Activated T-cell treated with anti-CD3 and anti-CD28 coated beads, Interleukin-2, amount 50 U/mL, for 1 hour (primary cell): ENCODE results near the gene SUPT6H.
"Not testable (repeated sequence)": the region's sequence is repeated elsewhere in the genome, so short reads cannot be mapped to it uniquely, and the experiment has no call there.

Source experiments
- DNase-seq: peaks from one replicate; pipeline ENCODE4 v3.0.0-alpha.2; 2020

The SUPT6H gene

DNA sequence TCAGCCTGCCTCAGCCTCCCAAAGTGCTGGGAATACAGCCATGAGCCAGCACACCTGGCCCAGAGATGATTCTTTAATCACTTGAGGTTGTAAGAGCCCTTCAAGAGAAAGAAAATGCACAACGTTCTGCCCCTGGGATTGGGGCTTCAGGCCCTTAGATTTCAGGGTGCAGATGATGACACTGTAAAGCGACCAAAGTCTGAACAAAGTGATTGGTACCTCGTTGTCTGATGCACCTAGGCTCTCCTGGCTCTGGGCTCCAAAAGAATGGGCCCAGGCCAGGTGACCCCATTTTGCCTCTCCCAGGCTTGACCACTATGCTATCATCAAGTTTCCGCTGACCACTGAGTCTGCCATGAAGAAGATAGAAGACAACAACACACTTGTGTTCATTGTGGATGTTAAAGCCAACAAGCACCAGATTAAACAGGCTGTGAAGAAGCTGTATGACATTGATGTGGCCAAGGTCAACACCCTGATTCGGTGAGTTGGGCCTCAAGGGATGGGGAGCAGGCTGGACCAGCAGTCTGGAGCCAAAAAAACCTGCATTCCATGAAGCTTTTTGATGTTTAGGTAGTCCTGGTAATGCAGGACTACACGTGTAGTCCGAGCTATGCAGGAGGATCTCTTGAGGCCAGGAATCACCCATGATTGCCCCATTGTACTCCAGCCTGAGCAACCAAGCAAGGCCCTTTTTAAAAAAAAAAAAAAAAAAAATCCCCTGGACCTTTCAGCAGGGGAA lies 60.6 kb downstream of the SUPT6H start:
- no peak for DNase-seq

DNA sequence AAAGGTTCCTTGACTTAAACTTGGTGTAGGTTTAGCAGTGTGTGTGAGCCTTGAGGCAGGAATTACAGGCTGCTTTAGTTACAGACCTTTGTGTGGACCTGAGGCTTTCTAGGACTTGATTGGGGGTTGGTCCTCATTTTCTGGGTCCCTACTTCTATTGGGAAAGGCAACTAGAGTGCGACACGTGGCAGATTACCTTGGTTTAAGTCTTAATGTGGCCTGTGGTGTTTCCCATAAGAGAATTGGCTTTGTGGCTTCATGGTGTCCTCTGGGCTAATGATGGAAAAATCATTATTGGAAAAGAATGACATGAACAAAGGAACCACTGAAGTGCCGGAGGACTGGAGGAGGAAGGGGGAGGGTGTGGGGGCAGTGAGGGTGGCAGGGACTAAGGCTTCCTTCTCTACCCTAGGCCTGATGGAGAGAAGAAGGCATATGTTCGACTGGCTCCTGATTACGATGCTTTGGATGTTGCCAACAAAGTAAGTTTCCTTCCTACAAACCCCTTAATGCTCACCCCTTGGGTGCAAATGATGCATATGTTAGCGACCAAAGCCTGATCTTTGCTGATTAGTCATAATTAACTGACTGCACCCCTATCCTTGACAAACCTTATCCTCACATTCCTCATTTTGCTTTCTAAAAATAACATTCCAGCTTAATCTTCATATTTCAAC lies 61.3 kb downstream of the SUPT6H start:
- no peak for DNase-seq

DNA sequence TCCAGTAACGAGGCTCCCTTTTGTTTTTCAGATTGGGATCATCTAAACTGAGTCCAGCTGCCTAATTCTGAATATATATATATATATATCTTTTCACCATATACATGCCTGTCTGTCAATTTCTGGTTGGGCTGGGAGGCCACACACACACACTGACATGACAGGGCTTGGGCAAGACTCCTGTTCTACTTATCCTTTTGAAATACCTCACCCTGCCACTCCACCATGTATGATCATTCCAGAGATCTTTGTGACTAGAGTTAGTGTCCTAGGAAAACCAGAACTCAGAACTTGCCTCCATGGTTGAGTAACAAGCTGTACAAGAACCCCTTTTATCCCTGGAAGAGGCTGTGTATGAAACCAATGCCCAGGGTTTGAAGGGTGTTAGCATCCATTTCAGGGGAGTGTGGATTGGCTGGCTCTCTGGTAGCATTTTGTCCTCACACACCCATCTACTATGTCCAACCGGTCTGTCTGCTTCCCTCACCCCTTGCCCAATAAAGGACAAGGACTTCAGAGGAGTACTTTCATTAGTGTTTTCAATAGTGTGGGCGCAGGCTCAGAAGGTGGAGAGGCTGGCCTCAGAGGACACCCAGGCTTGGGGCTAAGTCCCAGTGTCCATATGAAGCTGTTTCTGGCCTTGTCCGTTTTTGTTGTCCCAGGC lies 62.0 kb downstream of the SUPT6H start:
- not testable (repeated sequence) for DNase-seq

DNA sequence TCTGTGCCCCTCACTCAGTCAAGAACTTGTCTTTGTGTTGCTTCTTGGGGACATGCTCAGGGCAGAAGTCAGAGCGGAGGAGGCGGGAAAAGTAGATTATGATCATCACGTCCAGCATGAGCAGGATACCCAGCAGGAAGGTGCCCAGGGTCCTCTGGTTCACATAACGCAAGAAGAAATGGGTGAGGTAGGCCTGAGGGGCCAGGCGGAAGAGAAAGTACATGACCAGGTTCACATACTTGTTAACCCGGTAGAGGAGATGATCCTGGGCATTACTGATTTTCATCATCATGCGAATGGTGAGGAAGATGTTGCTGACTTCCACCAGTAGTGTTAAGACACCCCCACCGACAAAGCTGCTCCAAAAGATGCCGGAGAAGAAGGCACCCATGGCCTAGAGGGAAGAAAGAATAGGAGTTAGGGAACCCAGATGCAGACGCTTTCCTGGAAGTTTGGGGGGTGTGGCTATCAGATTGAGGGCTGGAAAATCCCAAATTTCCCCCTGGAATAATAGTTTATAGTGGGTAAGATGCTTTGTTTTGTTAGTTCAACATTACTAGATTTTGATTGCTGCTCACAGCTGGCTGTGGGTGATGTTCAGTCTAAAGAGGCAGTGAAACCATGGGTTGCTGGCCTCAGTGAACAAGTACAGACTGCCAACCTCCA lies 62.6 kb downstream of the SUPT6H start:
- DNase-seq, result no peak

DNA sequence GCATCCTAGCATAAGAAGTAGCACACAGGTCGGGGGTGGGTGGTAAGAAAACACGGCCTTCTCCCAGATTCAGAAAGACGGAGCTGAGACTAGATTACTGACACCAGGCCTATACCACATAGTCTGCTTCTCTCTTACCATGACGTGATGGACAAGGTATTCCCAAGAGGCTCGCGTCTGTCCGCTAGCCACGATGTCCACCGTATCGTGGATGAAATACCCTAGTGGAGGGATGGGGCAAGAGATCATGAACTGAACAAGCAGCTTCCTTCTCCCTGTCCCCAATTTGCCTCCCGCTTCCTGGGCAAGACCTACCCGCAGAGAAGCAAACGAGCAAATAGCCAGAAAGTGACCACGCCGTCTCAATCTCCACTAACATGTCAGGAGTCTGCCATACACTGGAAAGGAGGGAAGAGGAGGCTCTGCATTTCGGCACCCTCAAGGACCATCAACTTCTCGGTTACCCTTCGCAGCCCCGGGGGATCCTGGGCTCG lies 63.2 kb downstream of the SUPT6H start:
- DNase-seq, result peak; percentile 37

DNA sequence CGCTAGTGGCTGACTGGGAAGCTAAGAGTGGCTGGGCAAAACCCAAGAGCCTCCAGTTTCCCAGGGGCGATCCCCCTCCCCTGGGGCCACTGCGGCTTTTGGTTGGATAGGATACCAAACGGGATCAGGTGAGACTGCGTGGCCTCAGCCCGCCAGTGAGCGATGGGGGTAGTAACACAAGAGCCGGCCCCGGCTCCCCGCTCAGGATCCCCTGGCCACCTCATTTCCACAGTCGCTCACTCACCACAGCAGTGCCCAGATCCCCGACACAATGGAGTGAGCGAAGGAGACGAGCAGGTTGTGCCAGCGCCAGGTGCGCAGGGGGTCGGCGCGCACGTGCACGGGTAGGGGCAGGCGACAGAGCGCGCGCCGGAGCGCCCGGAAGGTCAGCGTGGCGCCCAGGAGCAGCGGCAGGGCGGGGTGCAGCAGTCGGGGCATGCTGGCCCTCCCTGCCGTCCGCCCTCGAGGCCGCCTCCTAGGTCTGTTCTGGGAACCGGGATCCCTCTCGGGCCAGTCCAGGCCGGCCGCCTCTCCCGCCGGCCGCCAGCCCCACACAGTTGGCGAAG lies 63.7 kb downstream of the SUPT6H start:
- DNase-seq, result no peak

DNA sequence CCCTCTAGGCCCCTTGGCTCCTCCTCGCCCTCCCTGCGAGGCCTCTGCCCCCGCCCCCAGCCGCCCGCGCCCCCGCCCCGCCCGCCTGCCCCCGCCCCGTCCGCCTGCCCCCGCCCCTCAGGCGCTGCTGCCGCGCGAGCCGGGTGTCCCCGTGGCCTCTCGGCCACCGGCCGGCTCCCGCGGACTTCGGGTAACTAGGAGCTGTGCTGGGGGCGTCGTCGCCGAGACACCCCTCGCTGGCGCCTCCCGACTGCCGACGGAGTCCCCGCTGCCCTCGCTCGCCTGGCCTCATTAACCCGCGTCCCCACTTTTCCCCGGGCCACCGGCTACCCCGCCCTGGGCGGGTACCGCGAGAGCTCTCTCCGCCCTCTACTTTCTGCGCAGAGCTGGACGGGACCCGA lies 64.2 kb downstream of the SUPT6H start, which contains the start of gene TLCD1:
Gene TLCD1 (minus strand): TSS at position 8 of the 401 bp plus-strand sequence. CDS start 136 bp downstream, outside the sequence.
- DNase-seq, result peak; percentile 76

DNA sequence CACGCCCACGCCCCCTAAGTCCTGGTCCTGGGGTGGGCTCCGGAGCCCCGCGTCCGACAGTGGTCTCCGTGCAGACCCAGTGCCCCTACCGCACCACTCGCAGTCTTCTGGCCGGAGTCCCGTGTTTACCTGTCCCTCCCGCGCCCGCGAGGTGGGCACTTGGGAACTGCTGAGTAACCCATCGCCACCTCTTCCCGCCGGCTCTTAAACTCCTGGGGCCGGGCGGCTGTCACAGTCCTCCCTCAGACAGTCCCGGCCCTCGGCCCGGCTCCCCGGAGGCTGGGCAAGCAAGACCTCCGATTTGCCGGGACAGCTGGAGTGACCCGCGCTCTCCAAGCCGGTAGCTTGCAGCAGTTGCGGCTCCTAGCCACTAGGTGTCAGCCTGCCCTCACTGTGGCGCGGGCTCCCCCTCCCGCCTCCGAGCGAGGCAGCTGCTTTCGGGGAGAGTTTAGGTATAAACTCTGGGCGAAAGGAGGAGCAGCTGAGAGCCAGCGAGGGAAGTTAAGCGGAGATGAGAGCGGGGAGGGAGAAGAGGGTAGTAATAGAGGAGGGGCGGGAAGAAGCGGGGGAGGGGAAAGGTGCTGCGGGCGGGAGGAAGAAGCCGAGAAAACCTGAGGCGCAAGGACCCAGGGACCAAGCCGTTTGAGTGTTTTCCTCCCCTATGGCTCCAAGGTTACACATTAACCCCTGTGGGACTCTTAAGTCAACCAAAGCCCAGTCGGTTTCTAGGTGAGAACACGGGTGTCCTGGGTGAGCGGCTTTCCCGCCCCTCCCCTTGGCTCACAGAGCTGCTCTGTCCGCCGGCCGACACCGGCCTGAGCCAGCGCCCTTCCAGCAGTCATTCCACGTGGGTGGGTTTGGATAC lies 64.9 kb downstream of the SUPT6H start:
- peak; percentile 92 for DNase-seq

DNA sequence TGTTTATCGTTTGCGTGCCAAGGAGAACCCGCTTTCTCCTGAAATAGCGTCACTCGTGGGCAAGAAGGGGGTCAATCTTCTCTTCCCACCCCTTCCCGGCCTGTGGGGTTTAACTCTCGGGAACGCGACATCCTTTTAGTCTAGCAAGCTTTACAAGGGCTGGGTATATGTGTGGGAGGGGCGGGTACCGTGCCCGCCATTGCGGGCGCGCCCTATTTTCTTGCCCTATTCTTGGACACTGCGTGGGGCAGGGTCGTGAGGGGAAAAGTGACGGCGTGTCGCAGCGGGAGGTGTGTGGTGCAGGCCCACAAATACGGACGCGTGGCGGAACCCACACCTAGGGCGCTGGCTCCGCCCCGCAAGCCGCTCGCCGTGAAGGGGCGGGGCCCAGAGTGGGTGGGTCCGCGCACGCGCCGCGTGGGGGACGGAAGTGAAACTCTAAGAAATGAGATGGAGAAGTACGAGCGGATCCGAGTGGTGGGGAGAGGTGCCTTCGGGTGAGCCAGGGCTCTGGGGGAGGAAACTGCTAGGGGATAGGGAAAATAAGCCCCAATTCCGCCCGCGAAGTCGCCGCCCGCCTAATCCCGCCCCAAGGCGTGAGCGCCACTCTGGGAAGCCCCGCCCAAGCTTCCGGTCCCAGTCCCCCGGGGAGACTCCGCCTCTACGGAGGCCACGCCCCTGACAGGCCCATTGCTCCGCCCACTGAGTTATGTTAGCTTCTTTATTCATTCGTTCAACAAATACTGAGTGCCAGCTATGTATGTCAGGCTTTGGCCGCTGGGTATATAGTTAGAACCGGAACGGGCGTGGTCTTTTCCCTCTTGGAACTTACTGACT lies 66.6 kb downstream of the SUPT6H start, which contains the start of gene NEK8:
Gene NEK8 (plus strand): TSS at position 425 of the 837 bp plus-strand sequence. CDS start 26 bp downstream, at position 451.
- DNase-seq, result peak; percentile 99

DNA sequence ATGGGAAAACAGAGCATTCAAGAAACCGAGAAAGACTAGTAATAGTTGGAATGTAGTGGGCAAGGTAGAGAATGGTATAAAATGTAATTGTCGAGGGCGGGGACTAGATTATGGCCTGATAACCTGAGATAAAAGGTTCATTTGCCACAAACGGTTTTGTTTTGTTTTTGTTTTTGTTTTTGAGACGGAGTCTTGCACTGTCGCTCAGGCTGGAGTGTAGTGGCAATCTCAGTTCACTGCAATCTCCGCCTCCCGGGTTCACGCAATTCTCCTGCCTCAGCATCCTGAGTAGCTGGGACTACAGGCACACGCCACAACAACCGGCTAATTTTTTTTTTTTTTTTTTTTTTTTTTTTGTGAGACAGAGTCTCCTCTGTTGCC lies 67.9 kb downstream of the SUPT6H start:
- no peak for DNase-seq

DNA sequence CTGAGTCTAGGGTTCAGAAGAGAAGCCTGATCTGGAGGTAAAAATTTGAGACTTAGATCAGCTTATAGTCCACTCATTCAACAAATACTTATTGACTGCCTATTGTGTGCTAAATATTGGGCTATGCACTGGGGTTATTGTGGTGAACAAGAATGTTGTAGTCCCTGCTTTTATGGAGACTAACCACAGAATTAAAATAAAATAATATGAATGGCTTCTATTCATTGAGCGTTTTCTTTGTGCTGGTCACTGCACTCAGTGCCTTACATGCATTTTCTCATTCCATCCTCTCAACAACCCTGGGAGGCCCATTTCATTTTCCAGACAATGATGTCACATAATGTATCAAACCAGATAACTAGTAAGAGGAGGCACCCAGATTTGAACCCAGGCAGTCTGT lies 71.3 kb downstream of the SUPT6H start:
- DNase-seq, result no peak

DNA sequence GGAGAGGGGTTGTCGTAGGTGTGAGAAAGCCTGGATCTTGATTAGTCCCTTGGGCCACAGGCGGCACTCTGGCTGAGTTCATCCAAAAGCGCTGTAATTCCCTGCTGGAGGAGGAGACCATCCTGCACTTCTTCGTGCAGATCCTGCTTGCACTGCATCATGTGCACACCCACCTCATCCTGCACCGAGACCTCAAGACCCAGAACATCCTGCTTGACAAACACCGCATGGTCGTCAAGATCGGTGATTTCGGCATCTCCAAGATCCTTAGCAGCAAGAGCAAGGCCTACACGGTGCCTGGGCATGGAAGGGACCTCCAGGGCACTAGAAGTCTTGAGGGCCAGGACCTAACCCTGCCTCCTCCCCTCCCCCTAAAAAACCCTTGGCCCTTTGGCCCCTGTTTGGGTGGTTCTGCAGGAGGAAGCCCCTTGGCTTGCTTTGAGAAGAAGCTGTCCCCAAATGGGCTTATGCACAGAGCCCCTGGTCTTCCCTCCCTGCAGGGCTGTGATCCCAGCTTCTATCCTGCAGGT lies 72.8 kb downstream of the SUPT6H start:
- no peak for DNase-seq

DNA sequence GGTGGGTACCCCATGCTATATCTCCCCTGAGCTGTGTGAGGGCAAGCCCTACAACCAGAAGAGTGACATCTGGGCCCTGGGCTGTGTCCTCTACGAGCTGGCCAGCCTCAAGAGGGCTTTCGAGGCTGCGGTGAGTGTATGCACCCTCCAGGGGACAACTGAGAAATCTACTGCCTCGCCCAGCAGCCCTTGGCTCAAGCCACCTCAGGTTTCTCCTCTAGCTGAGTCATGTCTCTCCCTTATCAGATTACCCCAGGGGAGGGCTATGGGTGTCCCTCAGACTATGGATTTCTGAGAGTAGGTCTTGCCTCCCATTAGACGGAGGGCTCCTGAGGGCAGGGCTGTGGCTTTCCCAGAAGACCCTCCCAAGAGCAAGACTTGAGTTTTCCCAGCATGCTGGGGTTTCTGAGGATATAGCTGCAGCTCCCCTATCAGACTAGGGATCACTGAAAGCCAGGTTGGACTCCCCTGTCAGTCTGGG lies 73.3 kb downstream of the SUPT6H start:
- no peak for DNase-seq

DNA sequence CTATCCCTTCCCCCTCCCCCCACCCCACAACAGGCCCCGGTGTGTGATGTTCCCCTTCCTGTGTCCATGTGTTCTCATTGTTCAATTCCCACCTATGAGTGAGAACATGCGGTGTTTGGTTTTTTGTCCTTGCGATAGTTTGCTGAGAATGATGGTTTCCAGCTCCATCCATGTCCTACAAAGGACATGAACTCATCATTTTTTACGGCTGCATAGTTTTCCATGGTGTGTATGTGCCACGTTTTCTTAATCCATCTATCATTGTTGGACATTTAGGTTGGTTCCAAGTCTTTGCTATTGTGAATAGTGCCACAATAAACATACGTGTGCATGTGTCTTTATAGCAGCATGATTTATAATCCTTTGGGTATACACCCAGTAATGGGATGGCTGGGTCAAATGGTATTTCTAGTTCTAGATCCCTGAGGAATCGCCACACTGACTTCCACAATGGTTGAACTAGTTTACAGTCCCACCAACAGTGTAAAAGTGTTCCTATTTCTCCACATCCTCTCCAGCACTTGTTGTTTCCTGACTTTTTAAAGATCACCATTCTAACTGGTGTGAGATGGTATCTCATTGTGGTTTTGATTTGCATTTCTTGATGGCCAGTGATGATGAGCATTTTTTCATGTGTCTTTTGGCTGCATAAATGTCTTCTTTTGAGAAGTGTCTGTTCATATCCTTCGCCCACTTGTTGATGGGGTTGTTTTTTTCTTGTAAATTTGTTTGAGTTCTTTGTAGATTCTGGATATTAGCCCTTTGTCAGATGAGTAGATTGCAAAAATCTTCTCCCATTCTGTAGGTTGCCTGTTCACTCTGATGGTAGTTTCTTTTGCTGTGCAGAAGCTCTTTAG lies 74.1 kb downstream of the SUPT6H start:
- not testable (repeated sequence) for DNase-seq

DNA sequence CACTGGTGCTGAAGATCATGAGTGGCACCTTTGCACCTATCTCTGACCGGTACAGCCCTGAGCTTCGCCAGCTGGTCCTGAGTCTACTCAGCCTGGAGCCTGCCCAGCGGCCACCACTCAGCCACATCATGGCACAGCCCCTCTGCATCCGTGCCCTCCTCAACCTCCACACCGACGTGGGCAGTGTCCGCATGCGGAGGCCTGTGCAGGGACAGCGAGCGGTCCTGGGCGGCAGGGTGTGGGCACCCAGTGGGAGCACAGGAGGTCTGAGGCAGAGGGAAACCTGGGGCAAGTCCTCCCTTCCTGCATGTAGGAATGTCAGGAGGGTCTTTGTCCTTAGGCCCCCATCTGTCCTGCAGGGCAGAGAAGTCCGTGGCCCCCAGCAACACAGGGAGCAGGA lies 75.3 kb downstream of the SUPT6H start:
- DNase-seq, result no peak

DNA sequence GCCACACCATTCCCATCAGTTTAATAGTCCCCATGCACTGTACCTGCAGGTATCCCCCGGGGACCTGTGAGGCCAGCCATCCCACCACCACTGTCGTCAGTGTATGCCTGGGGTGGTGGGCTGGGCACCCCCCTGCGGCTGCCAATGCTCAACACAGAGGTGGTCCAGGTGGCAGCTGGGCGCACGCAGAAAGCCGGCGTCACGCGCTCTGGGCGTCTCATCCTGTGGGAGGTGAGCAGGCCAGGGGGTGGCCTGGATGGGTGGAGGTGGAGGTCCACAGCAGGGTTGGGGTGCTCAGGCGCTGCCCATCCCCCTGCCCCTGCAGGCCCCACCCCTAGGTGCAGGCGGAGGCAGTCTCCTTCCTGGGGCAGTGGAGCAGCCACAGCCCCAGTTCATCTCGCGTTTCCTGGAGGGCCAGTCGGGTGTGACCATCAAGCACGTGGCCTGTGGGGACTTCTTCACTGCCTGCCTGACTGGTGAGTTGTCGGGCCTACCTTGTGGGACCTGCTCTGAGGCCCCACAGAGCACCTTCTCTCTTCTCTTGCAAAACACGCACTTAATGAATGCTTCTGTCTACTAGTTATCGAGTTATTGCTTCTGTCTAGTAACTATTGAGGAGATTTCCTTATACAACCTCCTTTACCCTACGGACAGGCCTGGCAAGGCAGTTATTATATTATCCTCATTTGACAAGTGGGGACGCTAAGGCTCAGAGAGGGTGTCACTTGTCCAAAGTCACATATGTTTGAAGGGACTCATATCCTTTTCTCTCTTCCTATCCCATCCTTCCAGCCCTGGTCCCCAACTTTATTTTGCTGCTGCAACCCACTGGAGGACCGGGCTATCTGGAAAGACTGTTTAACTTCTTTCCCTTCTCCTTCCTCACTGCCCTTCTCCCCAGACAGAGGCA lies 76.0 kb downstream of the SUPT6H start:
- no peak for DNase-seq

DNA sequence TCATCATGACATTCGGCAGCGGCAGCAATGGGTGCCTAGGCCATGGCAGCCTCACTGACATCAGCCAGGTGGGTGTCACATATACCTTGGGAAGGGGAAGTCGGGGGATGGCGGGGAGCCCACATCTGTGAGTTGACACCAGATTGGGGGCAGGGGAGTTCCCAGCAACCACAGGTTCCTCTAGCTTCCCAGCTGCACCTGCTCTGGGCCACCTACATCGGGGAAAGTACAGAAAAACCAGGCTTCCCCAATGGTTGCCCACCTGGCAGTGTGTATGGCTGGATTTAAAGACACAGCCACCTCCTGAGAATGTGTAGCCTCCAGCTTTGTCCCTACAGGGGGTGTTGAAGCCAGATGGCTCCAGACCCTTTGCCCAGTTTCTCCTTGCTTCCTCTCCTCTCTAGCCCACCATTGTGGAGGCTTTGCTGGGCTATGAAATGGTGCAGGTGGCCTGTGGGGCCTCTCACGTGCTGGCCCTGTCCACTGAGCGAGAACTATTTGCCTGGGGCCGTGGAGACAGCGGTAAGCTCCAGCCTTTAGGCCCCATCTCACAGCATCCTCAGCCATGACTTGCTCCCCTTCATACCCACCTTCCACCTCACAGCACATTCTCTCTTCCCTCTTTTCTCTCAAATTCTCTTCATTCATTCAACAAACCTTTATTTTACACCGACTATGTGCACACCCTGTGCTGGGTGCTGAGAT lies 76.8 kb downstream of the SUPT6H start:
- DNase-seq, result peak; percentile 36
